Activated CD8-positive, alpha-beta T cell treated with anti-CD3 and anti-CD28 coated beads for 36 hours (primary cell): ENCODE data around the gene QRFP. TPM values are rescaled to one million over a fixed set of nuclear protein-coding genes. Genes with fewer than 3 reads are reported as not detected.

ENCODE experiments used
- ATAC-seq: fragments of 200-7000 bp; cut with Tn5 transposase; one replicate; pipeline ENCODE4 v1.10.0; 2021; ENCODE audit warnings: mild to moderate bottlenecking, moderate library complexity
- CTCF ChIA-PET: fragments of 350-600 bp; sonication (Branson Sonifier 250); formaldehyde crosslinking; loops from one replicate; lab custom pipeline; 2021; ENCODE audit warnings: antibody characterized with exemption; lab: Charles Lee
- POLR2A ChIA-PET: fragments of 350-600 bp; sonication (Branson Sonifier 250); formaldehyde crosslinking; loops from one replicate; lab custom pipeline; 2021; ENCODE audit warnings: antibody characterized with exemption; lab: Charles Lee
- DNase-seq: peaks from one replicate; pipeline ENCODE4 v3.0.0-alpha.2; 2020
- H3K27ac Mint-ChIP-seq: one replicate; pipeline ENCODE4 v1.8.0; 2021; ENCODE audit warnings: mild to moderate bottlenecking, mixed read lengths
- H3K27me3 Mint-ChIP-seq: one replicate; pipeline ENCODE4 v1.8.0; 2021; ENCODE audit warnings: mixed read lengths
- H3K36me3 Mint-ChIP-seq: one replicate; pipeline ENCODE4 v1.8.0; 2021; ENCODE audit warnings: low read depth, mixed read lengths
- H3K4me1 Mint-ChIP-seq: one replicate; pipeline ENCODE4 v1.8.0; 2021; ENCODE audit warnings: low read depth, mixed read lengths
- H3K4me3 Mint-ChIP-seq: one replicate; pipeline ENCODE4 v1.8.0; 2021; ENCODE audit warnings: mild to moderate bottlenecking, moderate library complexity, mixed read lengths
- H3K9me3 Mint-ChIP-seq: one replicate; pipeline ENCODE4 v1.8.0; 2021; ENCODE audit warnings: mixed read lengths
- CTCF ChIP-seq: fragments of 200-600 bp; IDR thresholded peaks from one replicate; pipeline ENCODE4 v1.8.0; 2022; ENCODE audit warnings: antibody characterized with exemption, mild to moderate bottlenecking
- intact Hi-C: fragments of 100-400 bp; cut with micrococcal nuclease; formaldehyde crosslinking; loops from one replicate; pipeline ENCODE4 v1.10.0; 2022
- total RNA-seq, 2 experiments: library from RNA; stranded (reverse); gene quantifications; one replicate each; pipeline ENCODE4 v1.2.3, GENCODE V29; 2021

Gene QRFP
- total RNA-seq, 2 experiments from 2014 or later, result not detected

- Mint-ChIP-seq H3K4me3 (no peak overlapping the region), H3K36me3 (peaks cover 19% of the 10 kb centered on the region), H3K27me3 (no peaks in the 10 kb centered on the region), H3K27ac (no peak overlapping the region), H3K4me1 (no peaks in the 10 kb centered on the region), H3K9me3 (no peaks in the 10 kb centered on the region)
- ChIA-PET CTCF (no interaction called here), POLR2A (no interaction called here)
- ATAC-seq (no peak), DNase-seq (no peak)
- no peak for TF ChIP-seq CTCF
- intact Hi-C loops, result no loop called here
These were observed 13.9 kb downstream of the QRFP start for GRCh38 chr9:130882696-130883225.

GRCh38 chr9:130881516-130881915 lies 15.1 kb downstream of the QRFP start:
- no peak for ATAC-seq
- POLR2A ChIA-PET, result interaction anchor here (0.8 to 1.0 kb wide), 2 partner anchors 34 to 188 kb away, joined by 3 read pairs; partner anchors contain the start of gene EXOSC2
- peaks cover 20% of the 10 kb centered on the region for H3K36me3 Mint-ChIP-seq

GRCh38 chr9:130880599-130881220 lies 15.9 kb downstream of the QRFP start:
- DNase-seq, result no peak
- Mint-ChIP-seq H3K9me3 (no peaks in the 10 kb centered on the region), H3K4me3 (no peak overlapping the region), H3K27me3 (no peaks in the 10 kb centered on the region), H3K36me3 (peaks cover 19% of the 10 kb centered on the region), H3K27ac (no peak overlapping the region), H3K4me1 (no peaks in the 10 kb centered on the region)
- intact Hi-C loops, result no loop called here
- no peak for ATAC-seq
- ChIA-PET CTCF (interaction anchor here (1.0 to 1.3 kb wide), 3 partner anchors 10 to 174 kb away, joined by 3 to 4 read pairs (median 4); no protein-coding TSS in a partner anchor), POLR2A (interaction anchor here (0.8 to 1.0 kb wide), 2 partner anchors 35 to 187 kb away, joined by 3 read pairs; partner anchors contain the start of gene EXOSC2)
- no peak for TF ChIP-seq CTCF

More at GRCh38 chr9:130881516-130881915, 15.1 kb downstream of the QRFP start:
- H3K27ac Mint-ChIP-seq, result no peak overlapping the region
- no peak for DNase-seq
- no peak overlapping the region for H3K4me3 Mint-ChIP-seq
- CTCF ChIA-PET, result interaction anchor here (1.1 kb wide), 1 partner anchor 175 kb away, joined by 3 read pairs; no protein-coding TSS in a partner anchor
- no peak for TF ChIP-seq CTCF
- H3K4me1 Mint-ChIP-seq, result no peaks in the 10 kb centered on the region
- intact Hi-C loops, result no loop called here
- H3K9me3 Mint-ChIP-seq, result no peaks in the 10 kb centered on the region
- H3K27me3 Mint-ChIP-seq, result no peaks in the 10 kb centered on the region

GRCh38 chr9:130879863-130880411 lies 16.7 kb downstream of the QRFP start:
- Mint-ChIP-seq H3K9me3 (no peaks in the 10 kb centered on the region), H3K4me1 (no peaks in the 10 kb centered on the region), H3K27ac (no peak overlapping the region), H3K4me3 (no peak overlapping the region), H3K36me3 (peaks cover 19% of the 10 kb centered on the region), H3K27me3 (no peaks in the 10 kb centered on the region)
- DNase-seq (no peak), ATAC-seq (no peak)
- ChIA-PET POLR2A (no interaction called here), CTCF (interaction anchor here (1.3 to 1.5 kb wide), 2 partner anchors 10 to 13 kb away, joined by 4 read pairs; no protein-coding TSS in a partner anchor)
- no peak for TF ChIP-seq CTCF
- intact Hi-C loops, result no loop called here

- H3K36me3 Mint-ChIP-seq, result peaks cover 19% of the 10 kb centered on the region
- H3K4me1 Mint-ChIP-seq, result no peaks in the 10 kb centered on the region
These were observed 18.3 kb downstream of the QRFP start for GRCh38 chr9:130878295-130878694.

More at GRCh38 chr9:130878295-130878694, 18.3 kb downstream of the QRFP start:
- H3K27ac Mint-ChIP-seq, result no peak overlapping the region
- no peaks in the 10 kb centered on the region for H3K9me3 Mint-ChIP-seq
- H3K27me3 Mint-ChIP-seq, result no peaks in the 10 kb centered on the region
- CTCF ChIA-PET, result interaction anchor here (0.7 to 1.5 kb wide), 3 partner anchors 8 to 712 kb away, joined by 3 to 4 read pairs (median 4); no protein-coding TSS in a partner anchor
- no peak overlapping the region for H3K4me3 Mint-ChIP-seq
- no peak for TF ChIP-seq CTCF
- intact Hi-C loops, result no loop called here
- ATAC-seq (no peak), DNase-seq (no peak)
- POLR2A ChIA-PET, result interaction anchor here (0.7 kb wide), 1 partner anchor 165 kb away, joined by 3 read pairs; no protein-coding TSS in a partner anchor
